ENCODE measurements around the gene IRGC.

IRGC gene

DNA sequence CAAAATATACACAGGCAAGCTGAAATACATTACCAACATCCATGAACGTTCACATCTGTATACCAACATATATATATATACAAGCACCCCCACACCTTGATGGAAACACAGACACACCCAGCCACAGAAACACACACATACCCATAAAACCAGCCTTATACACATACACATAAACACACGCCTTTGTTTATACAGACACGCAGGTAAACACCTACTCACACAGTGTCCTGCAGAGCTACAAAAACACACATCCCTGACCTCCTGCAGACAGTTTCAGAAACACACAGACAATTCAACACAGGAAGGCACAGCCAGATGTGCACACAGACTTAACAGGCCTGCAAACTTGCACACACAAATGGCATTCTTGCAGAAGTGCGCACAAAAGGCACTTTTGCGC is 21.3 kb upstream of the IRGC start:
- TF ChIP-seq, protein P1, sequence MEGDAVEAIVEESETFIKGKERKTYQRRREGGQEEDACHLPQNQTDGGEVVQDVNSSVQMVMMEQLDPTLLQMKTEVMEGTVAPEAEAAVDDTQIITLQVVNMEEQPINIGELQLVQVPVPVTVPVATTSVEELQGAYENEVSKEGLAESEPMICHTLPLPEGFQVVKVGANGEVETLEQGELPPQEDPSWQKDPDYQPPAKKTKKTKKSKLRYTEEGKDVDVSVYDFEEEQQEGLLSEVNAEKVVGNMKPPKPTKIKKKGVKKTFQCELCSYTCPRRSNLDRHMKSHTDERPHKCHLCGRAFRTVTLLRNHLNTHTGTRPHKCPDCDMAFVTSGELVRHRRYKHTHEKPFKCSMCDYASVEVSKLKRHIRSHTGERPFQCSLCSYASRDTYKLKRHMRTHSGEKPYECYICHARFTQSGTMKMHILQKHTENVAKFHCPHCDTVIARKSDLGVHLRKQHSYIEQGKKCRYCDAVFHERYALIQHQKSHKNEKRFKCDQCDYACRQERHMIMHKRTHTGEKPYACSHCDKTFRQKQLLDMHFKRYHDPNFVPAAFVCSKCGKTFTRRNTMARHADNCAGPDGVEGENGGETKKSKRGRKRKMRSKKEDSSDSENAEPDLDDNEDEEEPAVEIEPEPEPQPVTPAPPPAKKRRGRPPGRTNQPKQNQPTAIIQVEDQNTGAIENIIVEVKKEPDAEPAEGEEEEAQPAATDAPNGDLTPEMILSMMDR (IDR thresholded peaks at IDR 0.05), result no peak

DNA sequence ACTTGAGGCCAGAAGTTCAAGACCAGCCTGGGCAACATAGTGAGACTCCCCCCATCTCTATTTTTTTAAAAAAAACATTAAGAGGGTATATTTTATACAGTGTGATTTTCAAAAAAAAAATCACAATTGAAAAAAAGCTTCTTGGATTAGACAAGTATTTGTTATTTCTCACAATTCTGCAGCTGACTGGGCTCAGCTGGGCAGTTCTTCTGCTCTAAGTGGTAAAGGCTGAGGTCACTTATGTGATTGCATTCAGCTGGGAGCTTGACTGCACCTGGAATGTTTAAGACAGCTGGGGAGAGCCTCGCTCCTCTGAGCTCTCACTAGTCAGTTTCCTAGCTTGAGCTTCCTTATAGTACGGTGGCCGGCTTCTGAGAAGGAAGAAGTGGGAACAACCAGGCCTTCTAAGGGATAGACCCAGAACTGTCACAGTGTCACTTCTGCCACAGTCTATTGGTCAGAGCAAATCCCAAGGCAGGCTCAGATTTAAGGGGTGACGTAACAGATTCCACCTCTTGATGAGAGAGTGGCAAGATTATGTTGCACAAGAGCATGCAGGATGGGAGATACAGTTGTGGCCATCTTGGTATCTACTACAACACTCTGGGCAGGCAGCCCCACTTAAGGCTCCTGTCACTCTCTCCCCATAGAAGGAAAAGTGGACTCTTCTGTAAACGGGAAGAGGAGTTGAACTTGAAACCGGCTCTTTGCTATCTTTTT is 19.7 kb upstream of the IRGC start:
- TF ChIP-seq, protein P1 (IDR thresholded peaks at IDR 0.05), result no peak

DNA sequence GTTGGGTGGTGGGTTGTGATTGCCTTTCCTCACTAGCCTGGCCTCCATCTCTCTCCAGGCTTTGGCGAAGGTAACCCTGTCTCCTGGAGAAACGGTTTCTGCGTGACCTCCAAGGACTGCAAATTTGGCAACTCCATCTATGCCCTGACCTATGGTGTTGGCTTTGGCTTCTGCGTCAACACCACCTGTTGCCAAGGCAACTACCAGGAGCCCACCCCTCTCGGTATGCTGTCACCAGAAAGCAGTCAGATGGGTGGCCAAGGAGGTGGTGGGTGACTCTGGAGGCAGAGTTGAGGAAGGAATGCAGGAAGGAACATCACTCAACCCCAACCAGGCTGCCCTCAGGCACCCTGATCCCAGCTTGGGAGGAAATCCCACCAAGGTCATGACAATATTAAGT is 18.6 kb upstream of the IRGC start:
- TF ChIP-seq, protein P1 (IDR thresholded peaks at IDR 0.05), result no peak

DNA sequence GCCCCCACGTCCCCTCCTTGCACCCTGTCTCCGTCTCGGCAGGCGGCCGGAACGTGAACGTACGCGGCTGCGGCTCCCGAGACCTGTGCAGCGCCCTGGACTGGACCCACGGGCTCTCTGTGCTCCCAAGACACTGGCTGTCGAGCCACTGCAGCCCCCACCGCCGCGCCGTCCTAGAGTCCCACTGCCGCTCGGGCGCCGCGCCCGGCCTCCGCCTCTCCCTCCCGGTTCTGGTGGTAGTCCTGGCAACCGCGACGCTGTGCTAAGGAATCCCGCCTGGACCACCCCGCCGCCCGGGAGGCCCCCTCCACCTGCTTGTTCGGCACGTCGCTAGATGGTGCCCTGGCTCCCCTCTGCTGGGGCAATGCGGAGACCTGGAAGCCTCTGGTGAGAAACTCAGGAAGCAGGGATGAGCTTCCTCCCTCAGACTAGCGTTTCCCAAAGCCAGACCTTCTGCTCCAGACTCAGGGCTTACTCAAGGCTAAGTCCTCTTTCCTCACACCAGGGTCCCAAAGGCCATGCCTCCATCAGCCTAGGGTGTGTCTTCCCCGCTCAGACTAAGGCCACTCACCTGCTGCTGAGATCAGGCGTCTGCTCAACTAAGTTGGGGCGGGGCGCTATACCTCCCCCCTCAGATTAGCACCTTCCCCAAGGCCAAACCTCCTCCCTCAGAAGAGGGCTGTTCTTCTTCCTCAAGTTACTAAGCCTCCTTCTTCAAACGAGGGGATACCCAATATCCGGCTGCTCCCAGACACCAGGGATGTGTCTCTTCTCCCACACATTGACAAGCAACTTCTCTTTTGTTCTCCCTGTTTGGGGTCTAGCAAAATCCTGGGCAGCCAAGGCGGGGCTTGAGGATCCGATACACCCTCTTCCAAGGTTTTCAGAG is 16.1 kb upstream of the IRGC start:
- TF ChIP-seq, protein P1 (IDR thresholded peaks at IDR 0.05), result no peak

DNA sequence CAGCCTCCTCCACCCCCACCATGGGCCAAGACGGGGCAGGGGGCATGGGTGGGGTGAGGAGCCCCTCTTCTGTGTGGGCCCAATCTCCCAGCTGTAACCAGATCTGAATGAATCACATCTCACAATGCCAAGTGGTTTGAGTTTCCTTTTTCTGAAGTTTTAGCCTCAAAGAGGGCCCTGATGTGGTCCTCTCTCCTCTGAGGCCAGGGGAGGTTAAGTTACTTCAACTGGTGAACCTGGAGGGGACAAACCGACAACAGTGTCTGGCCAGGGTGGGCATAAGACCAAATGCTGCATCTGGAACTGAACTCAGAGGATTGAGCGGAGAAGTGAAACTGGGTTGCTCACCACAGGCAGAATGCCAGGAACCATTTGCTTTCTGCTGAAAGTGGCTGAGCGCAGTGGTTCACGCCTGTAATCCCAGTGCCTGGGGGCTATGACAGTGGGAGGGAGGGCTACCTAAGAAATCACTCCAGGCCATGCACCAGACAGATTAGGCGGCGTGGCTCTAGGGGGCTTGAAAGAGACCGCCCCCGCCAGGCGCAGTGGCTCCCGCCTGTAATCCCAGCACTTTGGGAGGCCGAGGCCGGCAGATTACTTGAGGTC is 15.4 kb upstream of the IRGC start:
- TF ChIP-seq, protein P1 (IDR thresholded peaks at IDR 0.05), result no peak

DNA sequence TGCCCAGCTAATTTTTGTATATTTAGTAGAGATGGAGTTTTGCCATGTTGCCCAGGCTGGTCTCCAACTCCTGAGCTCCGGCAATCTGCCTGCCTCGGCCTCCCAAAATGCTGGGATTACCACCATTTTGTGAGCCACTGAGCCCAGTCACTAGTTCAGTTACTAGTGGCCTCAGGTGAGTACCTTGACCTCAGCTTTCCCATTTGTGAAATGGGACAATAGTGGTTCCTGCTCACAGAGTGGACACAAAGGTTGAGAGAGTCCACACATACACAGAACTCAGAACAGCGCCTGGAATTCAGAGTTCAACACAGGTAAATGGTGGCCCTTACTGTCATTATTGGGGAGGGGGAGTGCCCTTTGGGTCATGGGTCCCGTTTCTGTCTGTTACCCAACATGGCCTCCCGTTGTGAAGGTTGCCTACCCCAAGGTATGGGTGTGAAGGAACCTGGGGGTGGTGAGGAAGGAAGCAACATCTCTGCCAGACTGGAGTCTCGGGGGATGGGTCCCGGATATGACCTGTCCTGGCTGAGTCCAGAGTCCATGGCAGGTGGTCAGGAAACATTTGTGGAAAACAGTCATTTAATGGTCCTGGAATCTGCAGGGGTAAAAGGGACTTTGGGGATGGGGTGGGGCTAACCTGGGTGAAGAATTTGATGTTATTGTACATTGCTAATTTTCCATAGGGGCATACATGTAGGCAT is 11.7 kb upstream of the IRGC start:
- TF ChIP-seq, protein P1 (IDR thresholded peaks at IDR 0.05), result no peak

DNA sequence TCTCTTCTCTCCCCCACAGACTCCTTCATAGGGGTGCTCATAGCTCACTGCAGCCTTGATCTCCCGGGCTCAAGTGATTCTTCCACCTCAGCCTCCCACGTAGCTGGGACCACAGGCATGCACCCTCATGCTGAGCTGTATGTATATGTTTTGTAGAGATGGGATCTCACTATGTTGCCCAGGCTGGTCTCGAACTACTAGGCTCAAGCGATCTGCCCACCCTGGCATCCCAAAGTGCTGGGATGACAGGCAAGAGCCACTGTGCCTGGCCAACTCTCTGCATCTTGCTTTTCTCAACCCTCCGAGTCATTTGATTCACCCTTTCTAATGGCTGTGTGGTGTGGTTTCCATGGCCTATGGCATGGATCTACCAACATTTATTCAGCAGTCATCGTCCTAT is 10.1 kb upstream of the IRGC start:
- TF ChIP-seq, protein P1 (IDR thresholded peaks at IDR 0.05), result no peak

Measured in LNCAP (cell line).